H9 (cell line): ENCODE data around the gene MRPS15. TPM values are rescaled to one million over a fixed set of nuclear protein-coding genes. Genes with fewer than 3 reads are reported as not detected.

Source experiments
- DNase-seq: peaks from one replicate; pipeline ENCODE4 v3.0.0-alpha.2; 2017
- H2AFZ ChIP-seq: one replicate; pipeline ENCODE4 v1.6.1; 2013; ENCODE audit warnings: mild to moderate bottlenecking, low read length, control low read depth, moderate library complexity
- H2AK5ac ChIP-seq: 2 replicates; pipeline ENCODE4 v1.6.1; 2013; ENCODE audit warnings: low read length, control low read depth, mixed read lengths; ENCODE audit not compliant: insufficient read length
- H2BK120ac ChIP-seq: one replicate; pipeline ENCODE4 v1.6.1; 2013; ENCODE audit warnings: low read depth, mild to moderate bottlenecking, low read length, control low read depth, inconsistent platforms; ENCODE audit not compliant: poor library complexity, severe bottlenecking
- H2BK12ac ChIP-seq: 2 replicates; pipeline ENCODE4 v1.6.1; 2013; ENCODE audit warnings: low read length, control low read depth, mixed read lengths, low read depth; ENCODE audit not compliant: insufficient read length
- H2BK15ac ChIP-seq: 2 replicates; pipeline ENCODE4 v1.6.1; 2013; ENCODE audit warnings: low read depth, low read length, control low read depth
- H2BK20ac ChIP-seq: one replicate; pipeline ENCODE4 v1.6.1; 2013; ENCODE audit warnings: low read depth, mild to moderate bottlenecking, low read length, control low read depth, inconsistent platforms; ENCODE audit not compliant: poor library complexity, severe bottlenecking
- H2BK5ac ChIP-seq: 2 replicates; pipeline ENCODE4 v1.6.1; 2013; ENCODE audit warnings: low read length, control low read depth, mixed read lengths; ENCODE audit not compliant: insufficient read length
- H3K14ac ChIP-seq: 2 replicates; pipeline ENCODE4 v1.6.1; 2013; ENCODE audit warnings: low read length, control low read depth; ENCODE audit not compliant: insufficient read depth
- H3K18ac ChIP-seq: 2 replicates; pipeline ENCODE4 v1.6.1; 2013; ENCODE audit warnings: low read depth, mild to moderate bottlenecking, mixed read lengths, low read length, control low read depth; ENCODE audit not compliant: insufficient read length
- H3K23ac ChIP-seq: 2 replicates; pipeline ENCODE4 v1.6.1; 2013; ENCODE audit warnings: low read length, control low read depth, mixed read lengths, low read depth; ENCODE audit not compliant: insufficient read length
- H3K23me2 ChIP-seq: 2 replicates; pipeline ENCODE4 v1.6.1; 2013; ENCODE audit warnings: low read depth, mild to moderate bottlenecking, mixed read lengths, low read length, control low read depth; ENCODE audit not compliant: insufficient read length, poor library complexity, severe bottlenecking
- H3K27ac ChIP-seq: 2 replicates; pipeline ENCODE4 v1.5.1; 2013; ENCODE audit warnings: low read length, control low read depth, mixed read lengths, low read depth; ENCODE audit not compliant: insufficient read length
- H3K27me3 ChIP-seq: 2 replicates; pipeline ENCODE4 v1.6.1; 2013; ENCODE audit warnings: low read length, control low read depth, inconsistent platforms; ENCODE audit not compliant: insufficient read depth
- H3K4ac ChIP-seq: 2 replicates; pipeline ENCODE4 v1.6.1; 2013; ENCODE audit warnings: low read depth, mild to moderate bottlenecking, control low read depth, inconsistent platforms, low read length, moderate library complexity
- H3K4me1 ChIP-seq: 2 replicates; pipeline ENCODE4 v1.6.1; 2013; ENCODE audit warnings: low read length, control low read depth, inconsistent platforms; ENCODE audit not compliant: insufficient read depth
- H3K4me2 ChIP-seq: 2 replicates; pipeline ENCODE4 v1.6.1; 2013; ENCODE audit warnings: low read length, control low read depth, mixed read lengths; ENCODE audit not compliant: insufficient read length, insufficient read depth
- H3K56ac ChIP-seq: 2 replicates; pipeline ENCODE4 v1.6.1; 2013; ENCODE audit warnings: low read depth, mild to moderate bottlenecking, mixed read lengths, low read length, control low read depth; ENCODE audit not compliant: insufficient read length
- H3K79me1 ChIP-seq: 2 replicates; pipeline ENCODE4 v1.6.1; 2013; ENCODE audit warnings: low read depth, mild to moderate bottlenecking, moderate library complexity, low read length, control low read depth, inconsistent platforms; ENCODE audit not compliant: insufficient read depth, poor library complexity, severe bottlenecking
- H3K79me2 ChIP-seq: 2 replicates; pipeline ENCODE4 v1.6.1; 2013; ENCODE audit warnings: low read length, control low read depth, inconsistent platforms; ENCODE audit not compliant: insufficient read depth
- H3K9ac ChIP-seq: 2 replicates; pipeline ENCODE4 v1.6.1; 2013; ENCODE audit warnings: low read length, control low read depth, mixed read lengths; ENCODE audit not compliant: insufficient read length; ENCODE audit errors: extremely low read depth
- H3K9me3 ChIP-seq: one replicate; pipeline ENCODE4 v1.6.1; 2013; ENCODE audit warnings: low read depth, low read length, inconsistent platforms; ENCODE audit not compliant: control insufficient read depth
- H3T11ph ChIP-seq: one replicate; pipeline ENCODE4 v1.6.1; 2013; ENCODE audit warnings: mild to moderate bottlenecking, low read length, control low read depth, inconsistent platforms
- H4K20me1 ChIP-seq: one replicate; pipeline ENCODE4 v1.6.1; 2013; ENCODE audit not compliant: control insufficient read depth, insufficient read length, insufficient read depth
- H4K5ac ChIP-seq: 2 replicates; pipeline ENCODE4 v1.6.1; 2013; ENCODE audit warnings: low read depth, mild to moderate bottlenecking, mixed read lengths, low read length, control low read depth; ENCODE audit not compliant: insufficient read length
- H4K8ac ChIP-seq: replicated peaks from 2 replicates; pipeline ENCODE4 v1.6.1; 2013; ENCODE audit warnings: low read length, control low read depth, mixed read lengths, low read depth; ENCODE audit not compliant: insufficient read length
- H4K91ac ChIP-seq: 2 replicates; pipeline ENCODE4 v1.6.1; 2013; ENCODE audit warnings: low read depth, mild to moderate bottlenecking, moderate library complexity, mixed read lengths, low read length, control low read depth; ENCODE audit not compliant: insufficient read length
- H3K27ac Mint-ChIP-seq, 3 experiments: 2 replicates in 2 of 3; 3 replicates in 1 of 3; pipeline ENCODE4 v1.8.0; 2020 to 2021; ENCODE audit warnings: mixed read lengths in 3 of 3, mild to moderate bottlenecking in 1 of 3, moderate library complexity in 1 of 3
- H3K27me3 Mint-ChIP-seq: 2 replicates; pipeline ENCODE4 v1.8.0; 2021; ENCODE audit warnings: low read depth, mild to moderate bottlenecking, moderate library complexity, mixed read lengths
- H3K36me3 Mint-ChIP-seq, 3 experiments: 2 replicates in 2 of 3; 3 replicates in 1 of 3; pipeline ENCODE4 v1.8.0; 2020 to 2021; ENCODE audit warnings: low read depth in 3 of 3, mixed read lengths in 3 of 3; ENCODE audit not compliant: insufficient read depth in 1 of 3
- H3K4me1 Mint-ChIP-seq, 2 experiments: 2 replicates each; pipeline ENCODE4 v1.8.0; 2020; ENCODE audit warnings: mixed read lengths in 2 of 2
- H3K4me3 Mint-ChIP-seq, 2 experiments: 2 replicates in 1 of 2; 3 replicates in 1 of 2; pipeline ENCODE4 v1.8.0; 2020 to 2021; ENCODE audit warnings: mild to moderate bottlenecking in 2 of 2, mixed read lengths in 2 of 2, moderate library complexity in 1 of 2
- H3K9me3 Mint-ChIP-seq, 2 experiments: 2 replicates in 1 of 2; 3 replicates in 1 of 2; pipeline ENCODE4 v1.8.0; 2020; ENCODE audit warnings: mild to moderate bottlenecking in 2 of 2, mixed read lengths in 2 of 2, moderate library complexity in 1 of 2
- WGBS: extraction: QIAGEN DNeasy Blood & Tissue Kit; methylation state at CpG from one replicate; pipeline ENCODE4 v1.1.7; 2013; ENCODE audit warnings: missing lambda C conversion rate, low lambda C conversion rate, mixed read lengths; ENCODE audit not compliant: insufficient read length; ENCODE audit errors: extremely low coverage; 5-methylcytosine and 5-hydroxymethylcytosine counted together
- total RNA-seq: library from RNA; stranded (reverse); gene quantifications from 2 replicates; pipeline ENCODE4 v1.2.1, GENCODE V29; 2021
- TF ChIP-seq, protein P1 (sequence below): fragments of 200-600 bp; sonication (generic); conservative IDR thresholded peaks from 3 replicates; pipeline ENCODE4 v1.8.0; 2021; ENCODE audit warnings: antibody characterized with exemption, mild to moderate bottlenecking

The MRPS15 gene
- total RNA-seq, 1 experiment from 2014 or later: 111 TPM

DNA sequence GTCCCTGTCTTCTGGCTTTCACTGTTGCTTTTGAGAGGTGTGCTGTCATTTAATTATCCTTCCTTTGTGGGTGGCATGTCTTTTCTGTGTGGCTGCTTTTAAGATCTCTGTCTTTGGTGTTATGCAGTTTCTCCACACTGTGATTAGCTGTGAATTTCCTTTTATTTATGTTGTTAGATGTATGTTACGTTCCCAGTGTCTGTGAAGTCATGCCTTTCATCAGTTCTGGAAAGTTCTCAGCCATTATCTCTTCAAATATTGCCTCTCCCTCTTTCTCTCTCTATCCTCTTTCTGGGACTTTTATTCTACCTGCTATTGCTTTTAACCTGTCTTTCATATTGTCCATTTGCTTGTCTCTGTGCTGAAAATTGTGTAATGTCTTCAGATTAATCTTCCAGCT lies 39.5 kb upstream of the MRPS15 start:
- no peak overlapping the region for H2AK5ac ChIP-seq
- no peak overlapping the region for H2BK120ac ChIP-seq
- no peak overlapping the region for H4K8ac ChIP-seq
- no peak overlapping the region for H3K4me3 Mint-ChIP-seq
- no peak overlapping the region for H3K14ac ChIP-seq
- H3K79me2 ChIP-seq: no peaks in the 10 kb centered on the region
- peaks cover 14% of the 10 kb centered on the region for H3K27me3 Mint-ChIP-seq
- H2AFZ ChIP-seq: no peak overlapping the region
- no peak overlapping the region for H3T11ph ChIP-seq
- H3K4me2 ChIP-seq: no peak overlapping the region
- H4K91ac ChIP-seq: no peak overlapping the region
- H3K18ac ChIP-seq: no peak overlapping the region
- H3K23ac ChIP-seq: no peak overlapping the region
- no peak for DNase-seq
- no peaks in the 10 kb centered on the region for H3K4me1 ChIP-seq
- no peak overlapping the region for H2BK15ac ChIP-seq
- H3K56ac ChIP-seq: no peak overlapping the region
- no peak overlapping the region for H3K27ac ChIP-seq
- no peak overlapping the region for H4K5ac ChIP-seq
- no peak overlapping the region for H3K4ac ChIP-seq
- no peak overlapping the region for H3K27ac Mint-ChIP-seq
- no peak overlapping the region for H3K9ac ChIP-seq
- TF ChIP-seq, protein P1, sequence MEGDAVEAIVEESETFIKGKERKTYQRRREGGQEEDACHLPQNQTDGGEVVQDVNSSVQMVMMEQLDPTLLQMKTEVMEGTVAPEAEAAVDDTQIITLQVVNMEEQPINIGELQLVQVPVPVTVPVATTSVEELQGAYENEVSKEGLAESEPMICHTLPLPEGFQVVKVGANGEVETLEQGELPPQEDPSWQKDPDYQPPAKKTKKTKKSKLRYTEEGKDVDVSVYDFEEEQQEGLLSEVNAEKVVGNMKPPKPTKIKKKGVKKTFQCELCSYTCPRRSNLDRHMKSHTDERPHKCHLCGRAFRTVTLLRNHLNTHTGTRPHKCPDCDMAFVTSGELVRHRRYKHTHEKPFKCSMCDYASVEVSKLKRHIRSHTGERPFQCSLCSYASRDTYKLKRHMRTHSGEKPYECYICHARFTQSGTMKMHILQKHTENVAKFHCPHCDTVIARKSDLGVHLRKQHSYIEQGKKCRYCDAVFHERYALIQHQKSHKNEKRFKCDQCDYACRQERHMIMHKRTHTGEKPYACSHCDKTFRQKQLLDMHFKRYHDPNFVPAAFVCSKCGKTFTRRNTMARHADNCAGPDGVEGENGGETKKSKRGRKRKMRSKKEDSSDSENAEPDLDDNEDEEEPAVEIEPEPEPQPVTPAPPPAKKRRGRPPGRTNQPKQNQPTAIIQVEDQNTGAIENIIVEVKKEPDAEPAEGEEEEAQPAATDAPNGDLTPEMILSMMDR: no peak
- no peaks in the 10 kb centered on the region for H3K79me1 ChIP-seq
- H2BK5ac ChIP-seq: no peak overlapping the region
- no peak overlapping the region for H2BK12ac ChIP-seq
- no CpG with 5 or more reads among the region's 1 CpG for WGBS
- H3K36me3 Mint-ChIP-seq: no peaks in the 10 kb centered on the region
- H3K9me3 Mint-ChIP-seq: no peaks in the 10 kb centered on the region
- no peaks in the 10 kb centered on the region for H3K9me3 ChIP-seq
- H3K4me1 Mint-ChIP-seq: peaks cover 7 to 11% of the 10 kb centered on the region in 2 experiments
- H4K20me1 ChIP-seq: no peaks in the 10 kb centered on the region
- H3K23me2 ChIP-seq: no peaks in the 10 kb centered on the region
- no peaks in the 10 kb centered on the region for H3K27me3 ChIP-seq
- no peak overlapping the region for H2BK20ac ChIP-seq
